Measurements from ENCODE around the gene ADCY2. TPM values are rescaled to one million over a fixed set of nuclear protein-coding genes. Genes with fewer than 3 reads are reported as not detected.
A peak's percentile ranks its signal among the peaks of the same experiment; 100 is the strongest.

Gene ADCY2
- total and polyA plus RNA-seq, 2 experiments from 2014 or later, result 23.8 to 74.9 TPM

GRCh38 chr5:7794823-7795222, 398.9 kb downstream of the ADCY2 start:
- H3K4me1 Mint-ChIP-seq, result peaks cover 39% of the 10 kb centered on the region
- H3F3A ChIP-seq (replicated peaks; ENCODE audit: low read depth), result no peaks in the 10 kb centered on the region
- H3K4me3 ChIP-seq, result no peak overlapping the region
- H3K36me3 ChIP-seq (ENCODE audit: insufficient read depth), result peaks cover 3% of the 10 kb centered on the region; the same call in 1 of the 2 replicates
- peak overlapping the region; percentile 31 for H3K27ac Mint-ChIP-seq
- DNase-seq (ENCODE audit: low spot score) (no peak), ATAC-seq (no peak; the same call in 1 of the 3 replicates)
- no peaks in the 10 kb centered on the region for H3K27me3 ChIP-seq (ENCODE audit: insufficient read depth)
- H3K36me3 Mint-ChIP-seq (ENCODE audit: low read depth), result peaks cover 36% of the 10 kb centered on the region
- peaks cover 8% of the 10 kb centered on the region; the same call in 1 of the 2 replicates for H3K4me1 ChIP-seq (ENCODE audit: insufficient read depth)
- H3K79me2 ChIP-seq (replicated peaks; ENCODE audit: insufficient read depth), result no peaks in the 10 kb centered on the region
- H3K27ac ChIP-seq (ENCODE audit: low read depth), result no peak overlapping the region
- peaks cover 8% of the 10 kb centered on the region for H3K27me3 Mint-ChIP-seq (ENCODE audit: insufficient read depth, low read depth, poor library complexity)
- TF ChIP-seq, protein P1, sequence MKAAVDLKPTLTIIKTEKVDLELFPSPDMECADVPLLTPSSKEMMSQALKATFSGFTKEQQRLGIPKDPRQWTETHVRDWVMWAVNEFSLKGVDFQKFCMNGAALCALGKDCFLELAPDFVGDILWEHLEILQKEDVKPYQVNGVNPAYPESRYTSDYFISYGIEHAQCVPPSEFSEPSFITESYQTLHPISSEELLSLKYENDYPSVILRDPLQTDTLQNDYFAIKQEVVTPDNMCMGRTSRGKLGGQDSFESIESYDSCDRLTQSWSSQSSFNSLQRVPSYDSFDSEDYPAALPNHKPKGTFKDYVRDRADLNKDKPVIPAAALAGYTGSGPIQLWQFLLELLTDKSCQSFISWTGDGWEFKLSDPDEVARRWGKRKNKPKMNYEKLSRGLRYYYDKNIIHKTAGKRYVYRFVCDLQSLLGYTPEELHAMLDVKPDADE (IDR thresholded peaks at IDR 0.05), result no peak
- TF ChIP-seq NANOG (IDR thresholded peaks at IDR 0.05; ENCODE audit: borderline replicate concordance) (no peak), EZH2 (IDR thresholded peaks at IDR 0.05; ENCODE audit: low read depth, unreplicated experiment) (no peak), STAT1 (IDR thresholded peaks at IDR 0.05; ENCODE audit: unreplicated experiment) (no peak), POLR2AphosphoS5 (IDR thresholded peaks at IDR 0.05; ENCODE audit: low read depth) (no peak), EZH2phosphoT487 (IDR thresholded peaks at IDR 0.05; ENCODE audit: unreplicated experiment) (no peak), CREB1 (CRISPR knock-in tag; IDR thresholded peaks at IDR 0.05; ENCODE audit: low read depth) (no peak)
- TF ChIP-seq, protein P2, sequence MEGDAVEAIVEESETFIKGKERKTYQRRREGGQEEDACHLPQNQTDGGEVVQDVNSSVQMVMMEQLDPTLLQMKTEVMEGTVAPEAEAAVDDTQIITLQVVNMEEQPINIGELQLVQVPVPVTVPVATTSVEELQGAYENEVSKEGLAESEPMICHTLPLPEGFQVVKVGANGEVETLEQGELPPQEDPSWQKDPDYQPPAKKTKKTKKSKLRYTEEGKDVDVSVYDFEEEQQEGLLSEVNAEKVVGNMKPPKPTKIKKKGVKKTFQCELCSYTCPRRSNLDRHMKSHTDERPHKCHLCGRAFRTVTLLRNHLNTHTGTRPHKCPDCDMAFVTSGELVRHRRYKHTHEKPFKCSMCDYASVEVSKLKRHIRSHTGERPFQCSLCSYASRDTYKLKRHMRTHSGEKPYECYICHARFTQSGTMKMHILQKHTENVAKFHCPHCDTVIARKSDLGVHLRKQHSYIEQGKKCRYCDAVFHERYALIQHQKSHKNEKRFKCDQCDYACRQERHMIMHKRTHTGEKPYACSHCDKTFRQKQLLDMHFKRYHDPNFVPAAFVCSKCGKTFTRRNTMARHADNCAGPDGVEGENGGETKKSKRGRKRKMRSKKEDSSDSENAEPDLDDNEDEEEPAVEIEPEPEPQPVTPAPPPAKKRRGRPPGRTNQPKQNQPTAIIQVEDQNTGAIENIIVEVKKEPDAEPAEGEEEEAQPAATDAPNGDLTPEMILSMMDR (conservative IDR thresholded peaks at IDR 0.05; ENCODE audit: low read depth in 2 of 2), result no peak
- no peaks in the 10 kb centered on the region for H3K9me2 ChIP-seq (ENCODE audit: insufficient read depth)
- no peaks in the 10 kb centered on the region; the same call in 1 of the 3 replicates for H3K9me3 Mint-ChIP-seq
- H2AFZ ChIP-seq, result no peak overlapping the region
- H3K4me3 Mint-ChIP-seq, result no peak overlapping the region
- no peak overlapping the region for H3K4me2 ChIP-seq
- H4K20me1 ChIP-seq (replicated peaks; ENCODE audit: insufficient read depth), result no peaks in the 10 kb centered on the region

GRCh38 chr5:7795306-7795705, 399.4 kb downstream of the ADCY2 start:
- H3K27ac Mint-ChIP-seq, result peak overlapping the region; percentile 31
- DNase-seq (ENCODE audit: low spot score) (no peak), ATAC-seq (peak; percentile 20; the same call in 1 of the 3 replicates)
- Histone ChIP-seq H3K27me3 (ENCODE audit: insufficient read depth) (no peaks in the 10 kb centered on the region), H3K4me1 (ENCODE audit: insufficient read depth) (peaks cover 3% of the 10 kb centered on the region; the same call in 1 of the 2 replicates), H3K79me2 (replicated peaks; ENCODE audit: insufficient read depth) (no peaks in the 10 kb centered on the region), H3K9me2 (ENCODE audit: insufficient read depth) (no peaks in the 10 kb centered on the region), H3K27ac (ENCODE audit: low read depth) (no peak overlapping the region), H4K20me1 (replicated peaks; ENCODE audit: insufficient read depth) (no peaks in the 10 kb centered on the region), H2AFZ (no peak overlapping the region), H3K4me3 (no peak overlapping the region), H3K4me2 (no peak overlapping the region), H3F3A (replicated peaks; ENCODE audit: low read depth) (no peaks in the 10 kb centered on the region), H3K36me3 (ENCODE audit: insufficient read depth) (peaks cover 3% of the 10 kb centered on the region; the same call in 1 of the 2 replicates)
- H3K27me3 Mint-ChIP-seq (ENCODE audit: insufficient read depth, low read depth, poor library complexity), result peaks cover 8% of the 10 kb centered on the region
- no peaks in the 10 kb centered on the region; the same call in 1 of the 3 replicates for H3K9me3 Mint-ChIP-seq
- H3K4me1 Mint-ChIP-seq, result peaks cover 34% of the 10 kb centered on the region
- no peak overlapping the region for H3K4me3 Mint-ChIP-seq
- peaks cover 32% of the 10 kb centered on the region for H3K36me3 Mint-ChIP-seq (ENCODE audit: low read depth)
- TF ChIP-seq, protein P2 (conservative IDR thresholded peaks at IDR 0.05; ENCODE audit: low read depth in 2 of 2), result no peak
- no peak for TF ChIP-seq ZNF462 (CRISPR knock-in tag; IDR thresholded peaks at IDR 0.05)
- TF ChIP-seq ZNF114 (CRISPR knock-in tag; IDR thresholded peaks at IDR 0.05), result no peak
- no peak for TF ChIP-seq STAT1 (IDR thresholded peaks at IDR 0.05; ENCODE audit: unreplicated experiment)
- no peak for TF ChIP-seq ZNF331 (CRISPR knock-in tag; IDR thresholded peaks at IDR 0.05; ENCODE audit: low read depth)

All from GM23338 (cell line).